Type B pancreatic cell (in vitro differentiated cells): ENCODE data around the gene SLX4IP. TPM values are rescaled to one million over a fixed set of nuclear protein-coding genes. Genes with fewer than 3 reads are reported as not detected.

ENCODE experiments used
- DNase-seq: peaks from one replicate; pipeline ENCODE4 v3.0.0; 2021; ENCODE audit warnings: mixed read lengths; ENCODE audit not compliant: unreplicated experiment; ENCODE audit errors: extremely low spot score
- H3K27ac Mint-ChIP-seq: 2 replicates; pipeline ENCODE4 v1.8.0; 2021; ENCODE audit warnings: mild to moderate bottlenecking, mixed read lengths
- H3K27me3 Mint-ChIP-seq: 2 replicates; pipeline ENCODE4 v1.8.0; 2021; ENCODE audit warnings: mixed read lengths
- H3K36me3 Mint-ChIP-seq: 2 replicates; pipeline ENCODE4 v1.8.0; 2021; ENCODE audit warnings: mixed read lengths
- H3K4me1 Mint-ChIP-seq: one replicate; pipeline ENCODE4 v1.8.0; 2021; ENCODE audit warnings: mixed read lengths; ENCODE audit not compliant: unreplicated experiment
- H3K4me3 Mint-ChIP-seq: 2 replicates; pipeline ENCODE4 v1.8.0; 2021; ENCODE audit warnings: mild to moderate bottlenecking, mixed read lengths
- H3K9me3 Mint-ChIP-seq: 2 replicates; pipeline ENCODE4 v1.8.0; 2021; ENCODE audit warnings: mixed read lengths
- CTCF ChIP-seq: fragments of 200-600 bp; sonication (generic); conservative IDR thresholded peaks from 2 replicates; pipeline ENCODE4 v1.5.0; 2021; ENCODE audit warnings: antibody characterized with exemption, mild to moderate bottlenecking
- total RNA-seq: library from RNA; stranded (reverse); gene quantifications from 2 replicates; pipeline ENCODE4 v1.2.1, GENCODE V29; 2021; ENCODE audit warnings: low replicate concordance

The SLX4IP gene
- total RNA-seq, 1 donor from 2014 or later, result 8.5 TPM

- peaks cover 8% of the 10 kb centered on the region for H3K4me1 Mint-ChIP-seq
- TF ChIP-seq CTCF, result no peak
- DNase-seq, result no peak
- no peak overlapping the region for H3K4me3 Mint-ChIP-seq
- peaks cover 3% of the 10 kb centered on the region for H3K36me3 Mint-ChIP-seq
- H3K27ac Mint-ChIP-seq, result no peak overlapping the region
- H3K9me3 Mint-ChIP-seq, result no peaks in the 10 kb centered on the region
- H3K27me3 Mint-ChIP-seq, result no peaks in the 10 kb centered on the region
Measured at GRCh38 chr20:10449270-10449669, 14.2 kb downstream of the SLX4IP start.

- peaks cover 8% of the 10 kb centered on the region for H3K9me3 Mint-ChIP-seq
- peaks cover 7% of the 10 kb centered on the region for H3K36me3 Mint-ChIP-seq
- no peak for TF ChIP-seq CTCF
- H3K27me3 Mint-ChIP-seq, result no peaks in the 10 kb centered on the region
- no peak overlapping the region for H3K27ac Mint-ChIP-seq
- H3K4me1 Mint-ChIP-seq, result no peaks in the 10 kb centered on the region
- DNase-seq, result no peak
- no peak overlapping the region for H3K4me3 Mint-ChIP-seq
Measured at GRCh38 chr20:10453241-10453640, 18.1 kb downstream of the SLX4IP start.

- no peak for DNase-seq
- H3K36me3 Mint-ChIP-seq, result peaks cover 17% of the 10 kb centered on the region
- H3K4me1 Mint-ChIP-seq, result no peaks in the 10 kb centered on the region
- H3K4me3 Mint-ChIP-seq, result no peak overlapping the region
- H3K27ac Mint-ChIP-seq, result no peak overlapping the region
- peaks cover 13% of the 10 kb centered on the region for H3K9me3 Mint-ChIP-seq
- no peak for TF ChIP-seq CTCF
- no peaks in the 10 kb centered on the region for H3K27me3 Mint-ChIP-seq
Measured at GRCh38 chr20:10454151-10454750, 19.1 kb downstream of the SLX4IP start.

GRCh38 chr20:10461495-10461894 is 26.4 kb downstream of the SLX4IP start:
- Mint-ChIP-seq H3K4me1 (peaks cover 5% of the 10 kb centered on the region), H3K36me3 (peaks cover 38% of the 10 kb centered on the region), H3K4me3 (no peak overlapping the region), H3K27me3 (no peaks in the 10 kb centered on the region), H3K9me3 (peaks cover 23% of the 10 kb centered on the region), H3K27ac (no peak overlapping the region)
- DNase-seq, result no peak
- no peak for TF ChIP-seq CTCF

- Mint-ChIP-seq H3K27me3 (no peaks in the 10 kb centered on the region), H3K36me3 (peaks cover 35% of the 10 kb centered on the region), H3K4me1 (peaks cover 8% of the 10 kb centered on the region), H3K9me3 (peaks cover 17% of the 10 kb centered on the region), H3K27ac (no peak overlapping the region), H3K4me3 (no peak overlapping the region)
- DNase-seq, result no peak
- no peak for TF ChIP-seq CTCF
Measured at GRCh38 chr20:10462516-10462915, 27.4 kb downstream of the SLX4IP start.

GRCh38 chr20:10463622-10464021 is 28.5 kb downstream of the SLX4IP start:
- Mint-ChIP-seq H3K4me1 (peaks cover 17% of the 10 kb centered on the region), H3K9me3 (peaks cover 13% of the 10 kb centered on the region), H3K27me3 (no peaks in the 10 kb centered on the region), H3K27ac (no peak overlapping the region), H3K4me3 (no peak overlapping the region), H3K36me3 (peaks cover 32% of the 10 kb centered on the region)
- no peak for TF ChIP-seq CTCF
- DNase-seq, result no peak
